WTC11 (cell line): ENCODE measurements around the gene PNMA8C. TPM values are rescaled to one million over a fixed set of nuclear protein-coding genes. Genes with fewer than 3 reads are reported as not detected.

Source experiments
- ATAC-seq: fragments of 200-7000 bp; cut with Tn5 transposase; 2 replicates; pipeline ENCODE4 v1.10.0; 2021; ENCODE audit warnings: mild to moderate bottlenecking, moderate library complexity
- CTCF ChIA-PET: fragments of 300-600 bp; sonication (Branson Sonifier 250); formaldehyde crosslinking; loops from one replicate; lab custom pipeline; 2021; ENCODE audit warnings: antibody characterized with exemption; lab: Charles Lee
- POLR2A ChIA-PET: fragments of 350-600 bp; sonication (Branson Sonifier 250); formaldehyde crosslinking; loops from one replicate; lab custom pipeline; 2021; ENCODE audit warnings: antibody characterized with exemption; lab: Charles Lee
- DNase-seq: peaks from one replicate; pipeline ENCODE4 v3.0.0; 2021; ENCODE audit warnings: low spot score
- H3K27ac Mint-ChIP-seq: 2 replicates; pipeline ENCODE4 v1.8.0; 2021; ENCODE audit warnings: mixed read lengths
- H3K27me3 Mint-ChIP-seq: 2 replicates; pipeline ENCODE4 v1.8.0; 2021; ENCODE audit warnings: low read depth, mild to moderate bottlenecking, moderate library complexity, mixed read lengths
- H3K36me3 Mint-ChIP-seq: 2 replicates; pipeline ENCODE4 v1.8.0; 2021; ENCODE audit warnings: mixed read lengths
- H3K4me1 Mint-ChIP-seq: 2 replicates; pipeline ENCODE4 v1.8.0; 2022; ENCODE audit warnings: mixed read lengths
- H3K4me3 Mint-ChIP-seq: 2 replicates; pipeline ENCODE4 v1.8.0; 2021; ENCODE audit warnings: mild to moderate bottlenecking, moderate library complexity, mixed read lengths
- H3K9me3 Mint-ChIP-seq: 2 replicates; pipeline ENCODE4 v1.8.0; 2021; ENCODE audit warnings: mixed read lengths
- ATF2 ChIP-seq: sonication (generic); formaldehyde crosslinking; IDR thresholded peaks from 2 replicates; pipeline ENCODE4 v1.8.1; 2022; ENCODE audit warnings: low read depth, missing genetic modification reagents, borderline replicate concordance
- CBFB ChIP-seq: sonication (generic); formaldehyde crosslinking; IDR thresholded peaks from 2 replicates; pipeline ENCODE4 v1.8.1; 2022; ENCODE audit warnings: mild to moderate bottlenecking, low read depth, missing genetic modification reagents
- FOXP4 ChIP-seq: sonication (generic); formaldehyde crosslinking; IDR thresholded peaks from 2 replicates; pipeline ENCODE4 v1.8.0; 2022; ENCODE audit warnings: mild to moderate bottlenecking, missing genetic modification reagents
- KAT7 ChIP-seq: sonication (generic); formaldehyde crosslinking; IDR thresholded peaks from 2 replicates; pipeline ENCODE4 v1.8.1; 2023; ENCODE audit warnings: missing genetic modification reagents, mild to moderate bottlenecking, borderline replicate concordance
- NFE2L1 ChIP-seq: sonication (generic); formaldehyde crosslinking; IDR thresholded peaks from 2 replicates; pipeline ENCODE4 v1.8.1; 2023; ENCODE audit warnings: missing genetic modification reagents
- SMAD3 ChIP-seq: sonication (generic); formaldehyde crosslinking; IDR thresholded peaks from 2 replicates; pipeline ENCODE4 v1.8.0; 2022; ENCODE audit warnings: missing genetic modification reagents, mild to moderate bottlenecking, borderline replicate concordance
- TEAD1 ChIP-seq: sonication (generic); formaldehyde crosslinking; IDR thresholded peaks from 2 replicates; pipeline ENCODE4 v1.8.0; 2022; ENCODE audit warnings: mild to moderate bottlenecking, missing genetic modification reagents
- ZMAT4 ChIP-seq: fragments of 250-450 bp; sonication (Bioruptor Pico); IDR thresholded peaks from 2 replicates; pipeline ENCODE4 v1.9.0; 2021; ENCODE audit warnings: mild to moderate bottlenecking
- ZNF232 ChIP-seq: sonication (generic); formaldehyde crosslinking; IDR thresholded peaks from 2 replicates; pipeline ENCODE4 v1.8.0; 2022; ENCODE audit warnings: mild to moderate bottlenecking, missing genetic modification reagents
- ZNF416 ChIP-seq: fragments of 250-450 bp; sonication (Bioruptor Pico); IDR thresholded peaks from 2 replicates; pipeline ENCODE4 v1.9.0; 2021; ENCODE audit warnings: mild to moderate bottlenecking, inconsistent platforms
- total RNA-seq: library from RNA; stranded (reverse); gene quantifications from 3 replicates; pipeline ENCODE4 v1.2.3, GENCODE V29; 2021
- TF ChIP-seq, protein P1 (sequence below): sonication (generic); formaldehyde crosslinking; IDR thresholded peaks from 2 replicates; pipeline ENCODE4 v1.8.0; 2022; ENCODE audit warnings: mild to moderate bottlenecking, missing genetic modification reagents
- TF ChIP-seq, protein P2 (sequence below): sonication (generic); formaldehyde crosslinking; IDR thresholded peaks from 2 replicates; pipeline ENCODE4 v1.8.1; 2023; ENCODE audit warnings: mild to moderate bottlenecking, missing genetic modification reagents
- TF ChIP-seq, protein P3 (sequence below): fragments of 250-450 bp; sonication (Bioruptor Pico); IDR thresholded peaks from 2 replicates; pipeline ENCODE4 v1.9.0; 2021; ENCODE audit warnings: moderate library complexity, mild to moderate bottlenecking, inconsistent platforms, borderline replicate concordance
- TF ChIP-seq, protein P4 (sequence below): sonication (generic); formaldehyde crosslinking; IDR thresholded peaks from 2 replicates; pipeline ENCODE4 v1.8.1; 2022; ENCODE audit warnings: mild to moderate bottlenecking, moderate library complexity, missing genetic modification reagents
- TF ChIP-seq, protein P5 (sequence below): fragments of 250-450 bp; sonication (Bioruptor Pico); IDR thresholded peaks from 2 replicates; pipeline ENCODE4 v1.8.0; 2021; ENCODE audit warnings: mild to moderate bottlenecking
- TF ChIP-seq, protein P6 (sequence below): sonication (generic); formaldehyde crosslinking; conservative IDR thresholded peaks from 2 replicates; pipeline ENCODE4 v1.8.1; 2023; ENCODE audit warnings: mild to moderate bottlenecking, low read depth, missing genetic modification reagents, moderate library complexity
- TF ChIP-seq, protein P7 (sequence below): sonication (generic); formaldehyde crosslinking; IDR thresholded peaks from 2 replicates; pipeline ENCODE4 v1.8.1; 2023; ENCODE audit warnings: mild to moderate bottlenecking, missing genetic modification reagents, borderline replicate concordance

PNMA8C gene
- total RNA-seq, 1 experiment from 2014 or later = 1.2 TPM

- ChIA-PET POLR2A (interaction anchor here (1.1 to 1.4 kb wide), 2 partner anchors 10 to 13 kb away, joined by 4 to 8 read pairs; partner anchors contain the start of gene CCDC8), CTCF (interaction anchor here (1.1 to 2.1 kb wide), 7 partner anchors 11 to 328 kb away, joined by 4 to 6 read pairs (median 5); no protein-coding TSS in a partner anchor)
- Mint-ChIP-seq H3K9me3 (no peaks in the 10 kb centered on the region), H3K36me3 (no peaks in the 10 kb centered on the region), H3K27ac (no peak overlapping the region), H3K27me3 (peaks cover 53% of the 10 kb centered on the region), H3K4me3 (peak overlapping the region; percentile 87), H3K4me1 (peaks cover 29% of the 10 kb centered on the region)
- DNase-seq (no peak), ATAC-seq (peak; percentile 9)
- TF ChIP-seq NFE2L1 (CRISPR knock-in tag) (no peak), KAT7 (CRISPR knock-in tag) (no peak), ZNF232 (no peak), SMAD3 (CRISPR knock-in tag) (no peak), CBFB (CRISPR knock-in tag) (no peak), TEAD1 (CRISPR knock-in tag) (no peak), ZMAT4 (CRISPR knock-in tag) (no peak)
- TF ChIP-seq, protein P1, sequence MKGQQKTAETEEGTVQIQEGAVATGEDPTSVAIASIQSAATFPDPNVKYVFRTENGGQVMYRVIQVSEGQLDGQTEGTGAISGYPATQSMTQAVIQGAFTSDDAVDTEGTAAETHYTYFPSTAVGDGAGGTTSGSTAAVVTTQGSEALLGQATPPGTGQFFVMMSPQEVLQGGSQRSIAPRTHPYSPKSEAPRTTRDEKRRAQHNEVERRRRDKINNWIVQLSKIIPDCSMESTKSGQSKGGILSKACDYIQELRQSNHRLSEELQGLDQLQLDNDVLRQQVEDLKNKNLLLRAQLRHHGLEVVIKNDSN (CRISPR knock-in tag) = no peak
- TF ChIP-seq, protein P2, sequence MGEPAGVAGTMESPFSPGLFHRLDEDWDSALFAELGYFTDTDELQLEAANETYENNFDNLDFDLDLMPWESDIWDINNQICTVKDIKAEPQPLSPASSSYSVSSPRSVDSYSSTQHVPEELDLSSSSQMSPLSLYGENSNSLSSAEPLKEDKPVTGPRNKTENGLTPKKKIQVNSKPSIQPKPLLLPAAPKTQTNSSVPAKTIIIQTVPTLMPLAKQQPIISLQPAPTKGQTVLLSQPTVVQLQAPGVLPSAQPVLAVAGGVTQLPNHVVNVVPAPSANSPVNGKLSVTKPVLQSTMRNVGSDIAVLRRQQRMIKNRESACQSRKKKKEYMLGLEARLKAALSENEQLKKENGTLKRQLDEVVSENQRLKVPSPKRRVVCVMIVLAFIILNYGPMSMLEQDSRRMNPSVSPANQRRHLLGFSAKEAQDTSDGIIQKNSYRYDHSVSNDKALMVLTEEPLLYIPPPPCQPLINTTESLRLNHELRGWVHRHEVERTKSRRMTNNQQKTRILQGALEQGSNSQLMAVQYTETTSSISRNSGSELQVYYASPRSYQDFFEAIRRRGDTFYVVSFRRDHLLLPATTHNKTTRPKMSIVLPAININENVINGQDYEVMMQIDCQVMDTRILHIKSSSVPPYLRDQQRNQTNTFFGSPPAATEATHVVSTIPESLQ (CRISPR knock-in tag) = no peak
- TF ChIP-seq, protein P3, sequence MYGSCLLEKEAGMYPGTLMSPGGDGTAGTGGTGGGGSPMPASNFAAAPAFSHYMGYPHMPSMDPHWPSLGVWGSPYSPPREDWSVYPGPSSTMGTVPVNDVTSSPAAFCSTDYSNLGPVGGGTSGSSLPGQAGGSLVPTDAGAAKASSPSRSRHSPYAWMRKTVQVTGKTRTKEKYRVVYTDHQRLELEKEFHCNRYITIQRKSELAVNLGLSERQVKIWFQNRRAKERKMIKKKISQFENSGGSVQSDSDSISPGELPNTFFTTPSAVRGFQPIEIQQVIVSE (CRISPR knock-in tag) = no peak
These were observed 2.7 kb downstream of the PNMA8C start for GRCh38 chr19:46426035-46426505.

DNA sequence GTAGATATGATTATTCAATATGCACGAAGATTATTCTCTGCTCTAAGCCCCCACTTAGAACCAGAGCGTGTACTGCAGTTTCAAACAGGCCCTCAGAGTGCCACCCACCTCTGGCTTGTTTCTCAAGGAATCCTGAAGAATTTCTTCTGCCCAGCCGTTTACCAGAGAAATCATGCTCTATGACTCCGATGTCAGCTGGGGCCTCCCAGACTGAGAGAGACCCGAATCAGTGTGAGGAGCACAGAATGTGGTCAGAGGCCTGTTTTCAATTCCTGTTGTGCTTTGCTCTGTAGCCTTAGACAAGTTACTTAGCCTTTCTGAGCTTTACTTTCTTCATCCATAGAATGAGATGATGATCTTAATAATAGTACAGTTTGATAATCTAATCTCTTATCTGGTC, 5.5 kb downstream of the PNMA8C start:
- ATAC-seq = no peak
- ChIA-PET POLR2A (no interaction called here), CTCF (interaction anchor here (0.9 kb wide), 1 partner anchor 8 kb away, joined by 3 read pairs; no protein-coding TSS in a partner anchor)
- no peak overlapping the region for H3K27ac Mint-ChIP-seq
- H3K9me3 Mint-ChIP-seq = no peaks in the 10 kb centered on the region
- H3K36me3 Mint-ChIP-seq = no peaks in the 10 kb centered on the region
- DNase-seq = no peak
- no peak overlapping the region for H3K4me3 Mint-ChIP-seq
- peaks cover 40% of the 10 kb centered on the region for H3K27me3 Mint-ChIP-seq
- H3K4me1 Mint-ChIP-seq = peaks cover 20% of the 10 kb centered on the region
- TF ChIP-seq, protein P4, sequence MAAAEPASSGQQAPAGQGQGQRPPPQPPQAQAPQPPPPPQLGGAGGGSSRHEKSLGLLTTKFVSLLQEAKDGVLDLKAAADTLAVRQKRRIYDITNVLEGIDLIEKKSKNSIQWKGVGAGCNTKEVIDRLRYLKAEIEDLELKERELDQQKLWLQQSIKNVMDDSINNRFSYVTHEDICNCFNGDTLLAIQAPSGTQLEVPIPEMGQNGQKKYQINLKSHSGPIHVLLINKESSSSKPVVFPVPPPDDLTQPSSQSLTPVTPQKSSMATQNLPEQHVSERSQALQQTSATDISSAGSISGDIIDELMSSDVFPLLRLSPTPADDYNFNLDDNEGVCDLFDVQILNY (CRISPR knock-in tag) = no peak
- TF ChIP-seq ZNF232 = no peak
- TF ChIP-seq, protein P5, sequence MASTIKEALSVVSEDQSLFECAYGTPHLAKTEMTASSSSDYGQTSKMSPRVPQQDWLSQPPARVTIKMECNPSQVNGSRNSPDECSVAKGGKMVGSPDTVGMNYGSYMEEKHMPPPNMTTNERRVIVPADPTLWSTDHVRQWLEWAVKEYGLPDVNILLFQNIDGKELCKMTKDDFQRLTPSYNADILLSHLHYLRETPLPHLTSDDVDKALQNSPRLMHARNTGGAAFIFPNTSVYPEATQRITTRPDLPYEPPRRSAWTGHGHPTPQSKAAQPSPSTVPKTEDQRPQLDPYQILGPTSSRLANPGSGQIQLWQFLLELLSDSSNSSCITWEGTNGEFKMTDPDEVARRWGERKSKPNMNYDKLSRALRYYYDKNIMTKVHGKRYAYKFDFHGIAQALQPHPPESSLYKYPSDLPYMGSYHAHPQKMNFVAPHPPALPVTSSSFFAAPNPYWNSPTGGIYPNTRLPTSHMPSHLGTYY (CRISPR knock-in tag) = no peak
- TF ChIP-seq, protein P6, sequence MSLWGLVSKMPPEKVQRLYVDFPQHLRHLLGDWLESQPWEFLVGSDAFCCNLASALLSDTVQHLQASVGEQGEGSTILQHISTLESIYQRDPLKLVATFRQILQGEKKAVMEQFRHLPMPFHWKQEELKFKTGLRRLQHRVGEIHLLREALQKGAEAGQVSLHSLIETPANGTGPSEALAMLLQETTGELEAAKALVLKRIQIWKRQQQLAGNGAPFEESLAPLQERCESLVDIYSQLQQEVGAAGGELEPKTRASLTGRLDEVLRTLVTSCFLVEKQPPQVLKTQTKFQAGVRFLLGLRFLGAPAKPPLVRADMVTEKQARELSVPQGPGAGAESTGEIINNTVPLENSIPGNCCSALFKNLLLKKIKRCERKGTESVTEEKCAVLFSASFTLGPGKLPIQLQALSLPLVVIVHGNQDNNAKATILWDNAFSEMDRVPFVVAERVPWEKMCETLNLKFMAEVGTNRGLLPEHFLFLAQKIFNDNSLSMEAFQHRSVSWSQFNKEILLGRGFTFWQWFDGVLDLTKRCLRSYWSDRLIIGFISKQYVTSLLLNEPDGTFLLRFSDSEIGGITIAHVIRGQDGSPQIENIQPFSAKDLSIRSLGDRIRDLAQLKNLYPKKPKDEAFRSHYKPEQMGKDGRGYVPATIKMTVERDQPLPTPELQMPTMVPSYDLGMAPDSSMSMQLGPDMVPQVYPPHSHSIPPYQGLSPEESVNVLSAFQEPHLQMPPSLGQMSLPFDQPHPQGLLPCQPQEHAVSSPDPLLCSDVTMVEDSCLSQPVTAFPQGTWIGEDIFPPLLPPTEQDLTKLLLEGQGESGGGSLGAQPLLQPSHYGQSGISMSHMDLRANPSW (CRISPR knock-in tag) = no peak
- TF ChIP-seq ZNF416 (CRISPR knock-in tag) = no peak
- TF ChIP-seq FOXP4 = no peak
- TF ChIP-seq, protein P7, sequence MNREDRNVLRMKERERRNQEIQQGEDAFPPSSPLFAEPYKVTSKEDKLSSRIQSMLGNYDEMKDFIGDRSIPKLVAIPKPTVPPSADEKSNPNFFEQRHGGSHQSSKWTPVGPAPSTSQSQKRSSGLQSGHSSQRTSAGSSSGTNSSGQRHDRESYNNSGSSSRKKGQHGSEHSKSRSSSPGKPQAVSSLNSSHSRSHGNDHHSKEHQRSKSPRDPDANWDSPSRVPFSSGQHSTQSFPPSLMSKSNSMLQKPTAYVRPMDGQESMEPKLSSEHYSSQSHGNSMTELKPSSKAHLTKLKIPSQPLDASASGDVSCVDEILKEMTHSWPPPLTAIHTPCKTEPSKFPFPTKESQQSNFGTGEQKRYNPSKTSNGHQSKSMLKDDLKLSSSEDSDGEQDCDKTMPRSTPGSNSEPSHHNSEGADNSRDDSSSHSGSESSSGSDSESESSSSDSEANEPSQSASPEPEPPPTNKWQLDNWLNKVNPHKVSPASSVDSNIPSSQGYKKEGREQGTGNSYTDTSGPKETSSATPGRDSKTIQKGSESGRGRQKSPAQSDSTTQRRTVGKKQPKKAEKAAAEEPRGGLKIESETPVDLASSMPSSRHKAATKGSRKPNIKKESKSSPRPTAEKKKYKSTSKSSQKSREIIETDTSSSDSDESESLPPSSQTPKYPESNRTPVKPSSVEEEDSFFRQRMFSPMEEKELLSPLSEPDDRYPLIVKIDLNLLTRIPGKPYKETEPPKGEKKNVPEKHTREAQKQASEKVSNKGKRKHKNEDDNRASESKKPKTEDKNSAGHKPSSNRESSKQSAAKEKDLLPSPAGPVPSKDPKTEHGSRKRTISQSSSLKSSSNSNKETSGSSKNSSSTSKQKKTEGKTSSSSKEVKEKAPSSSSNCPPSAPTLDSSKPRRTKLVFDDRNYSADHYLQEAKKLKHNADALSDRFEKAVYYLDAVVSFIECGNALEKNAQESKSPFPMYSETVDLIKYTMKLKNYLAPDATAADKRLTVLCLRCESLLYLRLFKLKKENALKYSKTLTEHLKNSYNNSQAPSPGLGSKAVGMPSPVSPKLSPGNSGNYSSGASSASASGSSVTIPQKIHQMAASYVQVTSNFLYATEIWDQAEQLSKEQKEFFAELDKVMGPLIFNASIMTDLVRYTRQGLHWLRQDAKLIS (CRISPR knock-in tag) = no peak
- no peak for TF ChIP-seq ATF2 (CRISPR knock-in tag)
